Hypothalamus (tissue), 51 donors: ENCODE data around the gene LPIN1.
A peak's percentile ranks its signal among the peaks of the same experiment; 100 is the strongest.
"Not testable (repeated sequence)": the region's sequence is repeated elsewhere in the genome, so short reads cannot be mapped to it uniquely, and the experiment has no call there.

Experiments
- DNase-seq, 51 donors: peaks; one replicate each; lab custom pipeline; 2025; lab: John Stamatoyannopoulos, UW

Gene LPIN1

GRCh38 chr2:11713815-11714214 is 32.6 kb upstream of the LPIN1 start:
- no peak for DNase-seq

GRCh38 chr2:11715987-11716652 is 30.3 kb upstream of the LPIN1 start:
- DNase-seq, result no peak

DNA sequence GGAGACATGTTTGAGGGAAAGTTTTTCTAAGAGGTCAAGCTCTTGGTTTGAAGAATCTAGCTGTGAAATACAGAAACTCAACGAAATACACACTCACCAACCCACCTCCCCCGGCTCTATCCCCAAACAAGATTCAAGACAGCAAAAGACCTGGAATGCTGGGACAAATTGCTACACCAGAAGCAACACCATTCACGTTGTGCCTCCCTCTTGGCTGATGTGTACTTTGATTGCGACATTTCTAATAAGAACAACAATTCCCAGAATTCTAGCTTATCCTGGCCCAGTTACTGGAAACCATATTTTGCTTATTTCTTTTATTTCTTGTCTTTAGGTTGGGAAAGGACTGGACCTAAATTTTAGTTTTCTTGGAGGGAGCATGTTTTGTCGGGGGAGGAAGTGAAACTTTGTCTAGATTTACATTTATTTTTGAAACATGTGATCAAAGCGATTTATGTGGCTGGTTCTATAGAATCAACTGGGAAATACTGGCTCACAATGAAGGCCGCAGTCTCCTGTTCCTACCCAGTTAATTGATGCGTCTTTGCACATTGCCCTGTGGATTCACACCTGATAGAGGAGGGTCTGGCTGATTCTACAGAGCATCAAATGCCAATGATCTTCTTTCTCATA is 29.6 kb upstream of the LPIN1 start:
- no peak for DNase-seq

- no peak for DNase-seq
Measured at GRCh38 chr2:11717623-11718022, 28.8 kb upstream of the LPIN1 start.

- DNase-seq, result no peak
Measured at GRCh38 chr2:11718606-11719005, 27.8 kb upstream of the LPIN1 start.

DNA sequence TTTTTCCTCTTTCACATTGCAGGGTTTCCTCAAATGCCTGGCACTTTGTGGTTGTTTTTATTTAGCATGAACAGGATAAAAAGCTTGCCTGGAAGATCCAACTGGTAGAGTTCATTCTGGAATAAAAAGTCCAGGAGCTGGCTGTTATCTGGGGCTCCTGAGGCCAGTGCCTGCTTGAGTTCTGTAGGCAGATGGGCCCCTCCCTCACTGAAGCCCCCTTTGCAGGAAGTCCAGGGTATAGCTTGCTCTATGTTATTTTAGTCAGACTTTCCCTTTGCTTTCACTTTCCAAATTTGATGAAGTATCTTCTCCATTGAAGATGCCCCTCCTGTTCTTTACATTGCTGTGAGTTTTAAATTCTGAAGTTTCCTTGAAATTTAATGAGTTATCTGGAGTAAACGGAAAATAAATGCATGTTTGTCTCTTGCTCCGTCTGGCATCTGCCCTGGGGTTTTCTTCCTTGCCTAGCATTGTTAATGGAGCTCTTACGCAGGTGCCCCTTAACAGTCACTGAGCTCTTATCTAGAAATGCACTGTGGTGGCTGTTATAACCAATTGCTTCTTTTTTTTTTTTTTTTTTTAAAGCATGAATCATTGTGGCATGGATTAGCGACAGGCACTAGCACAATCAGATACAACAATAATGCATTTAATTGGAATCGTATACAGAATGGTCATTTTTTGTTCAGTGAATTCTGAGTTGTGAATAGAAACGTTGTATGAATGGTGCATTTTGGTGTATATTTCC is 27.0 kb upstream of the LPIN1 start:
- DNase-seq, result no peak

DNA sequence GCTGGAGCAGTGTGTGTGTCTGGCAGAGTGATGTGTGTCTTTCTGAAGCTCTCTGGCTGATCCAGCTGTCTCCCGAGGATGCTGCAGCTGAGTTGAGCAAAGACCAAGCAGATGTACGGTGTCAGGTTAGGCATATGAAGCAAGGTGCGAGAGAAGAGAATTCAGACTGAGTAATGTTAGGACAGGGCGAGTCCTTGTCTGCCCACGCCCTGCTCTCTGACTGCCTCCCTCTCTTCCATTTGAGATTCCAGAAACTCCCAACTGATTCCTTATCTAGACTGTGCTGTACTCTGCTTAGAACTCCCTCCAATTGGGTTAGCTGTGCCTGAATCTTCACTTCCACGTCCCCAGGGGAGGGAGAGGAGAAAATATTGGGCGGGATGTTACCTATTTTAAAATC is 25.7 kb upstream of the LPIN1 start:
- DNase-seq, result no peak

- DNase-seq, result no peak
Measured at GRCh38 chr2:11722292-11723060, 24.0 kb upstream of the LPIN1 start.

DNA sequence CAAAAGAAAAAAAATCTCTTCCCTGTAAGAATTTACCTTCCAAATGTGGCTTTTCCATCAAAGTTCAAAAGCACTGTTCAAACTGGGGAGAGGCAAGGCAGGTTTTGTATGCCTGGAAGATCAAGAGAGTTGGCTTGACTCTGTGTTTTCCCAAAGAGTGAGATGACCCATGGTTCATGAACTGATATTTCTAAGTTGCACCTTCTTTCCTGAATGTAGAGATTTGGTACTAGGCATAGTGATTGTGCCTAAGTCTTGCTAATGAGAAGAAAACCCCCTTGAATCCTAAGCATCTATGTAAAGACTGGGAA is 23.4 kb upstream of the LPIN1 start:
- DNase-seq, result no peak

DNA sequence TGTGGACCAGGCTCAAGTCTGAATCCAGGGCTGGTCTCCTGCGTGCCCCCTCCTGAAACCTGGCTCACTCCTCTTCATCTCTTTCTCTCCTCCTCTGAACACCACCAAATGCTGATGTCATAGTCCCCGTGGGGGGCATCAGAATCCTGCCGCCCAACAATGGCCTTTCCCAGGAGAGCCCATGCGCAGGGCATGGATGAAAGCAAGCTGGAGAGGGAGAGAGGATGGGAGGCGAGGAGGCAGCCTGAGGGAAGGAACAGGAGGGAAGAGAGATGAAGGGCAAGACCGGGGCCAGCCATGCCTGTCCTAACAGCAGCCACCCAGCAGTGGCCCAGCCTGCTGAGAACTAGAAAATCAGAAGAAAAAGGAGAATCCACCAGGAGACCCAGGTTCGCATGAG is 22.3 kb upstream of the LPIN1 start:
- DNase-seq, result no peak

DNA sequence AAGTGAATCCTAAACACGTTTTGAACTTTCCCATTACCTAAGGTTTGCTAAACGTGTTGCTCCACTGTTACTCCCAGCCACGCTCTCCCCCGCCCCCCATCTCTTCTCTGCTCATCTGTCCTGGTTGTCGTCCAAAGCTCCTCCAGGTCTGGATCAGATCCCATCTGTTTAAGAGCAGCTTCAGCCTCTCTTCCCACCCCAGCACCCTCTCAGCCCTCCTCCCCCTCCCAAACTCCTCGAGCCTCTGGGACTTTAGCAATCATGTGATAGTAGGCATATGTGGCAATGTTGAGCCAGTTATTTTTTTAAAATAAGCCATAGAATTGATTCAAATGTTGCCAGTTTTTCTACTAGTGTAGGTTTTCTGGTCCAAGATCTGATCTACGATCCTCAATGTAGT is 20.0 kb upstream of the LPIN1 start:
- DNase-seq, result no peak

GRCh38 chr2:11729362-11730212 is 16.8 kb upstream of the LPIN1 start:
- no peak for DNase-seq

DNA sequence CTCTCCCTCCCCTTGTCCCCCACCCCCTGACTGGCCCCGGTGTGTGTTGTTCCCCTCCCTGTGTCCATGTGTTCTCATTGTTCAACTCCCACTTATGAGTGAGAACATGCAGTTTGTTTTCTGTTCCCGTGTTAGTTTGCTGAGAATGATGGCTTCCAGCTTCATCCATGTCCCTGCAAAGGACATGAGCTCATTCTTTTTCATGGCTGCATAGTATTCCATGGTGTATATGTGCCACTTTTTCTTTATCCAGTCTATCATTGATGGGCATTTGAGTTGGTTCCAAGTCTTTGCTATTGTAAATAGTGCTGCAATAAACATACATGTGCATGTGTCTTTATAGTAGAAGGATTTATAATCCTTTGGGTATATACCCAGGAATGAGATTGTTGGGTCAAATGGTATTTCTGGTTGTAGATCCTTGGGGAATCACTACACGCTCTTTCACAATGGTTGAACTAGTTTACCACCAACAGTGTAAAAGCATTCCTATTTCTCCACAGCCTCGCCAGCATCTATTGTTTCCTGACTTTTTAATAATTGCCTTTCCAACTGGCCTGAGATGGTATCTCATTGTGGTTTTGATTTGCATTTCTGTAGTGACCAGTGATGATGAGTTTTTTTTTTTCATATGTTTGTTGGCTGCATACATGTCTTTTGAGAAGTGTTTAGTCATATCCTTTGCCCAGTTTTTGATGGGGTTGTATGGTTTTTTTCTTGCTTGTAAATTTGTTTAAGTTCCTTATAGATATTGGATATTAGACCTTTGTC is 15.0 kb upstream of the LPIN1 start:
- DNase-seq, result not testable (repeated sequence)

- DNase-seq, result no peak
Measured at GRCh38 chr2:11732587-11732986, 13.8 kb upstream of the LPIN1 start.

DNA sequence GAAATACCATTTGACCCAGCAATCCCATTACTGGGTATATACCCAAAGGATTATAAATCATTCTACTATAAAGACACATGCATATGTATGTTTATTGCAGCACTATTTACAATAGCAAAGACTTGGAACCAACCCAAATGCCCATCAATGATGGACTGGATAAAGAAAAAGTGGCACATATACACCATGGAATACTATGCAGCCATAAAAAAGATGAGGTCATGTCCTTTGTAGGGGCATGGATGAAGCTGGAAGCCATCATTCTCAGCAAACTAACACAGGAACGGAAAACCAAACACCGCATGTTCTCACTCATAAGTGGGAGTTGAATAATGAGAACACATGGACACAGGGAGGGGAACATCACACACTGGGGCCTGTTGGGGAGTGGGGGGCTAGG is 8.6 kb upstream of the LPIN1 start:
- not testable (repeated sequence) for DNase-seq

GRCh38 chr2:11738589-11739436 is 7.6 kb upstream of the LPIN1 start:
- peak in 14 of 51 donors; percentile 17 to 74 (median 35) for DNase-seq

- DNase-seq, result no peak
Measured at GRCh38 chr2:11740723-11741122, 5.7 kb upstream of the LPIN1 start.

- DNase-seq, result no peak
Measured at GRCh38 chr2:11742317-11742701, 4.1 kb upstream of the LPIN1 start.
